ENCODE results near the gene TRPV6.

TRPV6 gene

GRCh38 chr7:142864980-142865747, 20.4 kb downstream of the TRPV6 start:
- TF ChIP-seq POLR2A (IDR thresholded peaks at IDR 0.05; ENCODE audit: low read depth, low read length): no peak
- no peak for TF ChIP-seq TAF1 (IDR thresholded peaks at IDR 0.05; ENCODE audit: borderline replicate concordance, low read depth, low read length)
- no peak for TF ChIP-seq POLR2AphosphoS5 (IDR thresholded peaks at IDR 0.05; ENCODE audit: low read depth, low read length)

GRCh38 chr7:142863891-142864685, 21.5 kb downstream of the TRPV6 start:
- FAIRE-seq (no peak), DNase-seq (ENCODE audit: insufficient read length) (no peak)
- TF ChIP-seq TAF1 (IDR thresholded peaks at IDR 0.05; ENCODE audit: borderline replicate concordance, low read depth, low read length): no peak

More at GRCh38 chr7:142864980-142865747, 20.4 kb downstream of the TRPV6 start:
- DNase-seq (ENCODE audit: insufficient read length) (no peak), FAIRE-seq (no peak)

- no peak for FAIRE-seq
- no peak for TF ChIP-seq POLR2AphosphoS5 (IDR thresholded peaks at IDR 0.05; ENCODE audit: low read depth, low read length)
- no peak for TF ChIP-seq POLR2A (IDR thresholded peaks at IDR 0.05; ENCODE audit: low read depth, low read length)
- TF ChIP-seq TAF1 (IDR thresholded peaks at IDR 0.05; ENCODE audit: borderline replicate concordance, low read depth, low read length): no peak
- DNase-seq (ENCODE audit: insufficient read length): no peak
These were observed 22.7 kb downstream of the TRPV6 start for GRCh38 chr7:142862786-142863400.

GRCh38 chr7:142862351-142862750, 23.2 kb downstream of the TRPV6 start:
- TF ChIP-seq POLR2A (IDR thresholded peaks at IDR 0.05; ENCODE audit: low read depth, low read length): no peak
- TF ChIP-seq TAF1 (IDR thresholded peaks at IDR 0.05; ENCODE audit: borderline replicate concordance, low read depth, low read length): no peak
- no peak for TF ChIP-seq POLR2AphosphoS5 (IDR thresholded peaks at IDR 0.05; ENCODE audit: low read depth, low read length)
- DNase-seq (ENCODE audit: insufficient read length) (no peak), FAIRE-seq (no peak)

- DNase-seq (ENCODE audit: insufficient read length) (no peak), FAIRE-seq (no peak)
- no peak for TF ChIP-seq TAF1 (IDR thresholded peaks at IDR 0.05; ENCODE audit: borderline replicate concordance, low read depth, low read length)
- TF ChIP-seq POLR2AphosphoS5 (IDR thresholded peaks at IDR 0.05; ENCODE audit: low read depth, low read length): no peak
These were observed 24.6 kb downstream of the TRPV6 start for GRCh38 chr7:142860968-142861367.

GRCh38 chr7:142859829-142860228, 25.7 kb downstream of the TRPV6 start:
- no peak for DNase-seq (ENCODE audit: insufficient read length)
- FAIRE-seq: no peak
- TF ChIP-seq POLR2A (IDR thresholded peaks at IDR 0.05; ENCODE audit: low read depth, low read length) (no peak), TAF1 (IDR thresholded peaks at IDR 0.05; ENCODE audit: borderline replicate concordance, low read depth, low read length) (no peak), POLR2AphosphoS5 (IDR thresholded peaks at IDR 0.05; ENCODE audit: low read depth, low read length) (no peak)

GRCh38 chr7:142859411-142859810, 26.1 kb downstream of the TRPV6 start:
- TF ChIP-seq POLR2AphosphoS5 (IDR thresholded peaks at IDR 0.05; ENCODE audit: low read depth, low read length): no peak
- TF ChIP-seq POLR2A (IDR thresholded peaks at IDR 0.05; ENCODE audit: low read depth, low read length): no peak
- TF ChIP-seq TAF1 (IDR thresholded peaks at IDR 0.05; ENCODE audit: borderline replicate concordance, low read depth, low read length): no peak
- DNase-seq (ENCODE audit: insufficient read length): no peak
- no peak for FAIRE-seq

GRCh38 chr7:142857625-142858024, 27.9 kb downstream of the TRPV6 start:
- FAIRE-seq (no peak), DNase-seq (ENCODE audit: insufficient read length) (no peak)
- TF ChIP-seq TAF1 (IDR thresholded peaks at IDR 0.05; ENCODE audit: borderline replicate concordance, low read depth, low read length) (no peak), POLR2AphosphoS5 (IDR thresholded peaks at IDR 0.05; ENCODE audit: low read depth, low read length) (no peak), POLR2A (IDR thresholded peaks at IDR 0.05; ENCODE audit: low read depth, low read length) (no peak)

- FAIRE-seq: no peak
- DNase-seq (ENCODE audit: insufficient read length): no peak
- no peak for TF ChIP-seq TAF1 (IDR thresholded peaks at IDR 0.05; ENCODE audit: borderline replicate concordance, low read depth, low read length)
- TF ChIP-seq POLR2AphosphoS5 (IDR thresholded peaks at IDR 0.05; ENCODE audit: low read depth, low read length): no peak
- TF ChIP-seq POLR2A (IDR thresholded peaks at IDR 0.05; ENCODE audit: low read depth, low read length): no peak
These were observed 28.8 kb downstream of the TRPV6 start for GRCh38 chr7:142856565-142857245.

GRCh38 chr7:142855756-142856564, 29.6 kb downstream of the TRPV6 start:
- no peak for FAIRE-seq
- TF ChIP-seq POLR2AphosphoS5 (IDR thresholded peaks at IDR 0.05; ENCODE audit: low read depth, low read length) (no peak), TAF1 (IDR thresholded peaks at IDR 0.05; ENCODE audit: borderline replicate concordance, low read depth, low read length) (no peak), POLR2A (IDR thresholded peaks at IDR 0.05; ENCODE audit: low read depth, low read length) (no peak)
- no peak for DNase-seq (ENCODE audit: insufficient read length)

Data from GM12892 (cell line).